ENCODE data around the gene CCDC85C.
A peak's percentile ranks its signal among the peaks of the same experiment; 100 is the strongest.

Gene CCDC85C

GRCh38 chr14:99570544-99571302 lies 33.3 kb downstream of the CCDC85C start:
- peak; percentile 8 for DNase-seq

- DNase-seq: peak; percentile 28
Measured at GRCh38 chr14:99569725-99570543, 34.1 kb downstream of the CCDC85C start.

- DNase-seq: peak; percentile 62
Measured at GRCh38 chr14:99568567-99569560, 35.1 kb downstream of the CCDC85C start.

GRCh38 chr14:99566390-99567354 lies 37.3 kb downstream of the CCDC85C start:
- DNase-seq: no peak

GRCh38 chr14:99566009-99566389 lies 38.0 kb downstream of the CCDC85C start:
- DNase-seq: peak; percentile 43

- no peak for DNase-seq
Measured at GRCh38 chr14:99565383-99565782, 38.6 kb downstream of the CCDC85C start.

GRCh38 chr14:99564926-99565259 lies 39.1 kb downstream of the CCDC85C start:
- peak; percentile 31 for DNase-seq

GRCh38 chr14:99564256-99564925 lies 39.6 kb downstream of the CCDC85C start:
- peak; percentile 75 for DNase-seq

GRCh38 chr14:99563749-99564129 lies 40.3 kb downstream of the CCDC85C start:
- DNase-seq: no peak

GRCh38 chr14:99562856-99563748 lies 40.9 kb downstream of the CCDC85C start:
- peak; percentile 94 for DNase-seq

GRCh38 chr14:99561864-99562263 lies 42.1 kb downstream of the CCDC85C start:
- peak; percentile 58 for DNase-seq

- peak; percentile 11 for DNase-seq
Measured at GRCh38 chr14:99560922-99561683, 42.9 kb downstream of the CCDC85C start.

- DNase-seq: no peak
Measured at GRCh38 chr14:99560403-99560802, 43.6 kb downstream of the CCDC85C start.

- DNase-seq: no peak
Measured at GRCh38 chr14:99559286-99559990, 44.6 kb downstream of the CCDC85C start.

- no peak for DNase-seq
Measured at GRCh38 chr14:99556134-99556791, 47.7 kb downstream of the CCDC85C start.

- DNase-seq: peak; percentile 85
Measured at GRCh38 chr14:99554757-99555531, 49.1 kb downstream of the CCDC85C start.

GRCh38 chr14:99554184-99554583 lies 49.8 kb downstream of the CCDC85C start:
- DNase-seq: peak; percentile 20

Data from DMS53 (cell line).